Lower leg skin (tissue), 4 donors: ENCODE data around the gene RNF113B. TPM values are rescaled to one million over a fixed set of nuclear protein-coding genes. Genes with fewer than 3 reads are reported as not detected.

Experiments used
- DNase-seq, 2 donors: peaks; one replicate each; pipeline ENCODE4 v3.0.0-alpha.2; 2019; ENCODE audit warnings: low spot score in 2 of 2
- H3K4me3 ChIP-seq: fragments of 200-600 bp; sonication (generic); 2 replicates; pipeline ENCODE4 v1.5.1; 2017; ENCODE audit warnings: mild to moderate bottlenecking, low read depth; ENCODE audit not compliant: poor library complexity, severe bottlenecking
- POLR2A ChIP-seq, 2 donors: fragments of 450-650 bp; IDR thresholded peaks; one replicate each; pipeline ENCODE4 v1.6.1; 2016 to 2017; ENCODE audit warnings: antibody characterized with exemption in 2 of 2, mild to moderate bottlenecking in 1 of 2, moderate library complexity in 1 of 2
- WGBS, 2 donors: methylation state at CpG; one replicate each; pipeline ENCODE4 v1.1.5; 2018; 5-methylcytosine and 5-hydroxymethylcytosine counted together
- intact Hi-C: fragments of 100-400 bp; cut with DNase I; formaldehyde crosslinking; loops from one replicate; pipeline ENCODE4 v1.15.0; 2023; ENCODE audit warnings: low total_unique reads
- total RNA-seq, 4 donors: library from RNA; depleted of rRNA; stranded (reverse); fragments of >200 nt; gene quantifications; one replicate each; pipeline ENCODE4 v1.1.0, GENCODE V29; 2016
- TF ChIP-seq, protein P1 (sequence below), 3 donors: fragments of 450-650 bp; IDR thresholded peaks; one replicate each; pipeline ENCODE4 v1.5.1; 2016; ENCODE audit warnings: antibody characterized with exemption in 3 of 3, mild to moderate bottlenecking in 3 of 3, moderate library complexity in 2 of 3

The RNF113B gene
- total RNA-seq, 4 donors from 2014 or later = not detected

DNA sequence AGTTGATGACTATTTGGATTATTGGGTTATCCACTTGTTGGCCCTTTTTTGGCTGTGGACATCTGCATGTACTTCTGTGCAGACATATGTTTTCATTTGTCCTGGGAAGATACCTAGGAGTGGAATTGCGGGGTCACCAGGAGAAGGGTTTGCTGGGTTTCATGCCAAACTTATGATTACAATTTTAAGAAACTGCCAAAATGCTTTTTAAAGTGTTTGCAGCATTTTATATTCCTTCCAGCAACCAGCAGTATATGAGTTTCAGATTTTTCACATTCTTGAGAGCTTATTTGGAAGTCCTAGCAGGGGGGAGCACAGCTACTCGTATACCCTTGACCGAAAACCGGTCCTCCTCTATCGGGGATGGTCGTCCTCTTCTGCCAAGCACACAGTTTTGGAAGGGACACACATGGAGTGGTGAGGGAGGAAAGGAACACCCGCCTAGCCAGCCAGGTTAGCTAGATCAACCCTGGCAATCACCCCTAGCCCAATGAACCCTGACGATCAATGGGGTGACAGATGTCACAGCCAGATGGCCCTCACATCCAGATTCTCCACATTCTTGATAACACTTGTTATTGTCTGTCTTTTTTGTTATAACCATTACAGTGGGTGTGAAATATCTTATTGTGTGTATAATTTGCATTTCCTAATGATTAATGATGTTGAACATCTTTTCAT, 26.7 kb upstream of the RNF113B start:
- no peak overlapping the region for H3K4me3 ChIP-seq
- no peak for DNase-seq
- 62 to 78% methylated on average over 8 of the region's 8 CpGs for WGBS, 2 donors
- TF ChIP-seq POLR2A (IDR thresholded peaks at IDR 0.05) = no peak
- TF ChIP-seq, protein P1, sequence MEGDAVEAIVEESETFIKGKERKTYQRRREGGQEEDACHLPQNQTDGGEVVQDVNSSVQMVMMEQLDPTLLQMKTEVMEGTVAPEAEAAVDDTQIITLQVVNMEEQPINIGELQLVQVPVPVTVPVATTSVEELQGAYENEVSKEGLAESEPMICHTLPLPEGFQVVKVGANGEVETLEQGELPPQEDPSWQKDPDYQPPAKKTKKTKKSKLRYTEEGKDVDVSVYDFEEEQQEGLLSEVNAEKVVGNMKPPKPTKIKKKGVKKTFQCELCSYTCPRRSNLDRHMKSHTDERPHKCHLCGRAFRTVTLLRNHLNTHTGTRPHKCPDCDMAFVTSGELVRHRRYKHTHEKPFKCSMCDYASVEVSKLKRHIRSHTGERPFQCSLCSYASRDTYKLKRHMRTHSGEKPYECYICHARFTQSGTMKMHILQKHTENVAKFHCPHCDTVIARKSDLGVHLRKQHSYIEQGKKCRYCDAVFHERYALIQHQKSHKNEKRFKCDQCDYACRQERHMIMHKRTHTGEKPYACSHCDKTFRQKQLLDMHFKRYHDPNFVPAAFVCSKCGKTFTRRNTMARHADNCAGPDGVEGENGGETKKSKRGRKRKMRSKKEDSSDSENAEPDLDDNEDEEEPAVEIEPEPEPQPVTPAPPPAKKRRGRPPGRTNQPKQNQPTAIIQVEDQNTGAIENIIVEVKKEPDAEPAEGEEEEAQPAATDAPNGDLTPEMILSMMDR (IDR thresholded peaks at IDR 0.05) = no peak
- intact Hi-C loops = no loop called here

- intact Hi-C loops = no loop called here
- no peak for DNase-seq
- H3K4me3 ChIP-seq = no peak overlapping the region
- 77 to 82% methylated on average over 6 of the region's 6 CpGs for WGBS, 2 donors
- TF ChIP-seq, protein P1 (IDR thresholded peaks at IDR 0.05) = no peak
- TF ChIP-seq POLR2A (IDR thresholded peaks at IDR 0.05) = no peak
Observed at GRCh38 chr13:98201984-98202383, 24.9 kb upstream of the RNF113B start.

DNA sequence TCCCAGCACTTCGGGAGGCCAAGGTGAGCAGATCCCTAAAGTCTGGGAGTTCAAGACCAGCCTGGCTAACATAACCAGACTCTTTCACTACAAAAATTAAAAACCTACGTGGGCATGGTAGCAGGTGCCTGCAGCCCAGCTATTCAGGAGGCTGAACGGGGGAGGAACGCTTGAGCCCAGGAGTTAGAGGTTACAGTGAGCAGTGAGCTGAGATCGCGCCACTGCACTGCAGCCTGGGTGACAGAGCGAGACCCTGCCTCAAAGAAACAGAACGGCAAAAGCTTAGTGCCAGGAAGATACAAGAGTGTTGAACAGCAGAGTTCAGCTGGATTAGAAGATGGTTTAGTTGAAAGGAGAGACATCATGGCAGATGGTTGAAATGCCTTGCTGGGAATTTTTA, 24.1 kb upstream of the RNF113B start:
- TF ChIP-seq, protein P1 (IDR thresholded peaks at IDR 0.05) = no peak
- TF ChIP-seq POLR2A (IDR thresholded peaks at IDR 0.05) = no peak
- DNase-seq = no peak
- intact Hi-C loops = no loop called here
- no peak overlapping the region for H3K4me3 ChIP-seq
- WGBS, 2 donors = 86 to 91% methylated on average over 8 of the region's 8 CpGs

GRCh38 chr13:98200211-98200878, 23.3 kb upstream of the RNF113B start:
- 89% methylated on average over 5 of the region's 5 CpGs for WGBS, 2 donors
- no peak overlapping the region for H3K4me3 ChIP-seq
- intact Hi-C loops = no loop called here
- TF ChIP-seq POLR2A (IDR thresholded peaks at IDR 0.05) = no peak
- TF ChIP-seq, protein P1 (IDR thresholded peaks at IDR 0.05) = no peak
- no peak for DNase-seq

GRCh38 chr13:98199480-98199879, 22.4 kb upstream of the RNF113B start:
- intact Hi-C loops = no loop called here
- no peak overlapping the region for H3K4me3 ChIP-seq
- WGBS, 2 donors = 54 to 63% methylated on average over 4 of the region's 4 CpGs
- DNase-seq = no peak
- TF ChIP-seq, protein P1 (IDR thresholded peaks at IDR 0.05) = no peak
- no peak for TF ChIP-seq POLR2A (IDR thresholded peaks at IDR 0.05)
